ENCODE data around the gene FAM228A.

GRCh38 chr2:24158131-24158530 lies 16.7 kb upstream of the FAM228A start:
- TF ChIP-seq CTCF (conservative IDR thresholded peaks at IDR 0.05 in 1 of 2, IDR thresholded peaks at IDR 0.05 in 1 of 2; ENCODE audit: extremely low read depth in 1 of 2, insufficient read depth in 1 of 2, low read depth in 1 of 2, low read length in 2 of 2) (no peak), EZH2 (IDR thresholded peaks at IDR 0.05; ENCODE audit: borderline replicate concordance, low read length) (no peak)

Data from mammary epithelial cell (primary cell).